Right lobe of liver (tissue), 6 donors: ENCODE data around the gene SEPTIN5. TPM values are rescaled to one million over a fixed set of nuclear protein-coding genes. Genes with fewer than 3 reads are reported as not detected.

Source experiments
- ATAC-seq, 4 donors: fragments of 200-7000 bp; cut with Tn5 transposase; one replicate each; pipeline ENCODE4 v1.9.1; 2020; ENCODE audit warnings: mild to moderate bottlenecking in 4 of 4, moderate library complexity in 4 of 4
- DNase-seq, 3 donors: peaks; one replicate each; pipeline ENCODE4 v3.0.0-alpha.2; 2020
- H3K27ac ChIP-seq, 3 donors: fragments of 200-600 bp; one replicate each; pipeline ENCODE4 v1.8.0; 2022
- H3K27me3 ChIP-seq, 2 donors: fragments of 200-600 bp; one replicate each; pipeline ENCODE4 v1.8.0; 2022
- H3K36me3 ChIP-seq, 4 donors: fragments of 200-600 bp; sonication (generic) in 1 of 4; one replicate each; pipeline versions ENCODE4 v1.5.1 to v1.8.0; 2017 to 2022; ENCODE audit warnings: control low read depth in 1 of 4
- H3K4me1 ChIP-seq, 4 donors: fragments of 200-600 bp; sonication (generic) in 1 of 4; one replicate each; pipeline versions ENCODE4 v1.5.1 to v1.8.0; 2017 to 2022; ENCODE audit warnings: control low read depth in 1 of 4
- H3K4me3 ChIP-seq, 3 donors: fragments of 200-600 bp; one replicate each; pipeline ENCODE4 v1.8.0; 2022
- H3K9me3 ChIP-seq, 4 donors: fragments of 200-600 bp; sonication (generic) in 1 of 4; one replicate each; pipeline versions ENCODE4 v1.5.1 to v1.8.0; 2017 to 2022; ENCODE audit warnings: control low read depth in 1 of 4
- CTCF ChIP-seq, 4 donors: fragments of 200-600 bp in 3 of 4; fragments of 450-650 bp in 1 of 4; IDR thresholded peaks; one replicate each; pipeline versions ENCODE4 v1.5.1 to v1.8.0; 2016 to 2022; ENCODE audit warnings: antibody characterized with exemption in 4 of 4, mild to moderate bottlenecking in 2 of 4
- POLR2A ChIP-seq: fragments of 450-650 bp; IDR thresholded peaks from one replicate; pipeline ENCODE4 v1.6.1; 2017; ENCODE audit warnings: antibody characterized with exemption, mild to moderate bottlenecking
- WGBS: methylation state at CpG from one replicate; pipeline ENCODE4 v1.1.6; 2018; ENCODE audit warnings: low coverage, low lambda C conversion rate; ENCODE audit not compliant: insufficient coverage; ENCODE audit errors: missing lambda C conversion rate; 5-methylcytosine and 5-hydroxymethylcytosine counted together
- intact Hi-C, 2 donors: fragments of 100-400 bp; cut with DNase I; formaldehyde crosslinking; loops; one replicate each; pipeline versions ENCODE4 v1.11.2 to v1.14.1; 2022
- total RNA-seq, 6 experiments: library from RNA; depleted of rRNA in 2 of 6; stranded (reverse); fragments of >200 nt in 2 of 6; fragmentation: NEBNext Ultra II Directional in 3 of 6; extraction: Animal tissue kit (Norgen Biotek cat#: 25700) in 3 of 6; gene quantifications; one replicate each; pipeline versions ENCODE4 v1.1.0 to v1.2.4, GENCODE V29; 2016 to 2023
- donor health status: DM: no; HTN: yes; CAD: no.
- donor health status: DM: no; HTN: no; CAD: no.
- donor health status: DM: no; HTN: no; CAD: no.
- donor health status: DM: no; HTN: yes; CAD: no.
- donor health status: DM: no; HTN: yes; CAD: no.

The SEPTIN5 gene
- total RNA-seq, 6 experiments from 2014 or later: 1.3 to 3.7 (median 2.1) TPM

GRCh38 chr22:19761725-19762567 lies 47.6 kb downstream of the SEPTIN5 start:
- Histone ChIP-seq H3K36me3 (no peaks in the 10 kb centered on the region), H3K4me3 (no peak overlapping the region), H3K27me3 (peaks cover 0 to 2% of the 10 kb centered on the region in 2 donors), H3K9me3 (no peaks in the 10 kb centered on the region), H3K4me1 (peaks cover 0 to 5% (median 1%) of the 10 kb centered on the region in 4 donors), H3K27ac (no peak overlapping the region)
- intact Hi-C loops: no loop called here
- DNase-seq (no peak), ATAC-seq (no peak)
- TF ChIP-seq POLR2A (no peak), CTCF (IDR thresholded peaks at IDR 0.05) (no peak)
- 75% methylated on average over 8 of the region's 33 CpGs for WGBS

GRCh38 chr22:19762568-19763457 lies 48.5 kb downstream of the SEPTIN5 start:
- WGBS: 90% methylated on average over 2 of the region's 34 CpGs
- peaks cover 0 to 5% of the 10 kb centered on the region in 2 donors for H3K27me3 ChIP-seq

GRCh38 chr22:19763458-19764298 lies 49.4 kb downstream of the SEPTIN5 start:
- H3K4me1 ChIP-seq: peaks cover 0 to 15% (median 0%) of the 10 kb centered on the region in 4 donors
- TF ChIP-seq CTCF (IDR thresholded peaks at IDR 0.05) (no peak), POLR2A (no peak)
- no peak for ATAC-seq
- WGBS: 73% methylated on average over 9 of the region's 39 CpGs
- intact Hi-C loops: no loop called here
- H3K9me3 ChIP-seq: no peaks in the 10 kb centered on the region
- no peak overlapping the region for H3K27ac ChIP-seq
- no peak overlapping the region for H3K4me3 ChIP-seq
- peaks cover 0 to 12% of the 10 kb centered on the region in 2 donors for H3K27me3 ChIP-seq
- no peak for DNase-seq
- no peaks in the 10 kb centered on the region for H3K36me3 ChIP-seq

More at GRCh38 chr22:19762568-19763457, 48.5 kb downstream of the SEPTIN5 start:
- intact Hi-C loops: no loop called here
- Histone ChIP-seq H3K9me3 (no peaks in the 10 kb centered on the region), H3K4me1 (peaks cover 0 to 13% (median 0%) of the 10 kb centered on the region in 4 donors), H3K4me3 (no peak overlapping the region), H3K36me3 (no peaks in the 10 kb centered on the region), H3K27ac (no peak overlapping the region)
- TF ChIP-seq CTCF (IDR thresholded peaks at IDR 0.05) (no peak), POLR2A (no peak)
- no peak for DNase-seq
- ATAC-seq: no peak

- no peak for ATAC-seq
- Histone ChIP-seq H3K9me3 (no peaks in the 10 kb centered on the region), H3K27ac (no peak overlapping the region), H3K4me1 (peaks cover 0 to 15% (median 0%) of the 10 kb centered on the region in 4 donors), H3K36me3 (no peaks in the 10 kb centered on the region), H3K4me3 (no peak overlapping the region), H3K27me3 (peaks cover 0 to 12% of the 10 kb centered on the region in 2 donors)
- WGBS: 40% methylated on average over 1 of the region's 17 CpGs
- TF ChIP-seq POLR2A (no peak), CTCF (IDR thresholded peaks at IDR 0.05) (no peak)
- no peak for DNase-seq
- intact Hi-C loops: no loop called here
These were observed 49.9 kb downstream of the SEPTIN5 start for GRCh38 chr22:19764299-19764593.
